CD4-positive, alpha-beta T cell treated with Interferon alpha-2 for 1 hour (primary cell): ENCODE results near the gene BTBD1.
A peak's percentile ranks its signal among the peaks of the same experiment; 100 is the strongest.
"Not testable (repeated sequence)": the region's sequence is repeated elsewhere in the genome, so short reads cannot be mapped to it uniquely, and the experiment has no call there.

ENCODE experiments used
- DNase-seq, 2 donors: peaks; one replicate each; pipeline ENCODE4 v3.0.0-alpha.2; 2020 to 2022

BTBD1 gene

DNA sequence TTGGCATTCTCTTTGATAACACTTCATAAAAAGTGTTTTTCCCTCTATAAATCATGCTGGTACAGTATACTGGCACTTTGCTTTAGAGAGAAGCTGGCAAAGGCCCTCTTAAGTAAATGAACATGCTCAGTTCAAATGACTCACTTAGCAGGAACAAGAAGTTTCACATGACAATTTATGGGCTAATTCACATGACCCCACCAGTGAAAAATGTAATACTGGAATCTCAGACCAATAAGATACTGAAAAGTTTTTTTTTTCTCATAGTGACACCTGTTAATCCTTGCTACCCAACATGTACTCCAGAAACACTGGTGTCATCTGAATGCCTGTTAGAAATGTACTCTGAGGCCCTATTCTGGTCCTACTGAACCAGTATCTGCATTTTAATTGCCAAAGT lies 13.9 kb downstream of the BTBD1 start:
- DNase-seq = no peak

DNA sequence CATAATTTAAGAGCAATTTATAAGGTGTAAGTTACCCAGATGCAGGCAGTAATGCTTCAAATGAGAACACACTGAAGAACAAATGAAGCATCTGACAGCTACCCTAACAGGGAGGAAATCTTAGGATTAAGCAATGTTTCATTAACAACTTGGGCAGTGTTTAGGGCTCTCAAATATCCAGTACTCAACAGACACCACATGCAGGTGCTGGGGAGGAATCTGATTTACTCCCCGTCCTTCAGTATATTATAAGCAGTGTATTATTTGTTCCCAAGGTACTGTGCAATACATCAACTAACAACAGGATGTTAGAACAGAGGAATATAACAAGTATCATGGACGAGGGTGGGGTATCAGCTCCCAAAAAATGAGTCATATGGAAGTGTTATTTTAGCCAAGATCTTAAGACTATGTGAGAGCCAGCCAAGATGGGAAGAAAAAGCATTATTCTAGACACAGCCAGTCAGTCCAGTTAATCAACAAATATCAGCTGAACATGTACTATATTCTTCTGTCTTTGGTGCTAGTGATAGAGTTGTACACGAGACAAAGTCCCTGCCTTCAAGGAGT lies 20.4 kb downstream of the BTBD1 start:
- no peak for DNase-seq

DNA sequence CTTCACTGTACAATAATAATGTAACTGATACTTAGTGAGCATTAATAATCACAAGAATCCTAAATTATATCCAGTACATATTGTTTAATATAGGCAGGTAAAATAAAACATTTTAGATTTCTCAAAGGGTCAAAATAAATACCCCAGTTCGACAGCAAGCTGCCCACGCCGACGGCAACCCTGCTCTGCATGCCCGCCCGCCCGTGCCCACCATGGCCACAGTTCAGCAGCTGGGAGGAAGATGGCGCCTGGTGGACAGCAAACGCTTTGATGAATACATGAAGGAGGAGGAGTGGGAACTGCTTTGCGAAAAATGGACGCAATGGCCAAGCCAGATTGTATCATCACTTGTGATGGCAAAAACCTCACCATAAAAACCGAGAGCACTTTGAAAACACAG lies 22.9 kb downstream of the BTBD1 start:
- DNase-seq = no peak

DNA sequence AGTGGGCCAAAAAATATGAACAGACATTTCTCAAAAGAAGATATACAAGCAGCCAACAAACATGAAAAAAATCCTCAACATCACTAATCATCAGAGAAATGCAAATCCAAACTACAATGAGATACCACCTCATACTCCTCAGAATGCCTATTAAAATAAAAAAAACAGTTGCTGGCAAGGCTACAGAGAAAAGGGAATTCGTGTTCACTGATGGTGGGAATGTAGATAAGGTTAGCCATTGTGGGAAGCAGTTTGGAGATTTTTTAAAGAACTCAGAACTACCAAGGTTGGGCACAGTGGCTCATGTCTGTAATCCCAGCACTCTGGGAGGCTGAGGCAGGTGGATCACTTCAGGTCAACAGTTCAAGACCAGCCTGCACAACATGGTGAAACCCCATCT lies 27.8 kb downstream of the BTBD1 start:
- DNase-seq = no peak

DNA sequence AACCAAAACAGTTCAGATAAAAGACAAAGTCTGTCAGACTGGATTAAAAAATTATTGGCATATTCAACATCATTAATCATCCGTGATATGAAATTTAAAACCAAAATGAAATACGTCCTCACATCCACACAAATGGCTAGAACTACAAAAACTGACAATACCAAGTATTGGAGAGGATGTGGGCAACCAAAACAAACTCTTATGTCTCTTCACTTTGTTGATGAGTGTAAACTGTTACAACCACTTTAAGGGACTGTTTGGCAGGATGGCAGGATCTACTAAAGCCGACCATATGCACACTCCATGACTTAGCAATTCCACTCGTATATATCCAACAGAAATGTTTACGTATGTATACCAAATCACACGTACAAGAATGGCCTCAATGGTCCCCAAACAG lies 30.8 kb downstream of the BTBD1 start:
- DNase-seq = no peak

DNA sequence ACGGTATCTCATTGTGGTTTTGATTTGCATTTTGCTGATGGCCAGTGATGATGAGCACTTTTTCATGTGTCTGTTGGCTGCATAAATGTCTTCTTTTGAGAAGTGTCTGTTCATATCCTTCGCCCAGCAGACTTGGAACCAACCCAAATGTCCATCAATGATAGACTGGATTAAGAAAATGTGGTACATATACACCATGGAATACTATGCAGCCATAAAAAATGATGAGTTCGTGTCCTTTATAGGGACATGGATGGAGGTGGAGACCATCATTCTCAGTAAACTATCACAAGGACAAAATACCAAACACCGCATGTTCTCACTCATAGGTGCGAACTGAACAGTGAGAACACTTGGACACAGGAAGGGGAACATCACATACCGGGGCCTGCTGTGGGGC lies 35.8 kb downstream of the BTBD1 start:
- not testable (repeated sequence) for DNase-seq

DNA sequence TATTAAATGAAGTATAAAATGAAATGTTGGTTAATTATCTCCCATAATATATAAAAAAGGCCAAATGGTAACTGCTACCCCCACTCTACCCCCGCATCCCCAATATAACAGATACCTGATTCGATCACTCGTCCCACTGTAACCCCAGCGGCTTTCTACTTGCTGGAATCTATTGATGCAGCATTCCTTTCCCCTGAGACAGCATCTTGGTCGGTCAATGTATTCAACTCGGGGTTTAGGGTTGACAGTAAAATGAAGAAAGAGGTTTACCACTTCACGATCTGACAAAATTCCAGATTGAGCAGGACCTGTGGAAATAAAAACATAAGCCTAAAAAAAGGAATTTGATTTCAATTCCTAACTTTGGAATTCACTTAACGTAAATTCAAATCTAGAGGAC lies 37.0 kb downstream of the BTBD1 start:
- DNase-seq = no peak

DNA sequence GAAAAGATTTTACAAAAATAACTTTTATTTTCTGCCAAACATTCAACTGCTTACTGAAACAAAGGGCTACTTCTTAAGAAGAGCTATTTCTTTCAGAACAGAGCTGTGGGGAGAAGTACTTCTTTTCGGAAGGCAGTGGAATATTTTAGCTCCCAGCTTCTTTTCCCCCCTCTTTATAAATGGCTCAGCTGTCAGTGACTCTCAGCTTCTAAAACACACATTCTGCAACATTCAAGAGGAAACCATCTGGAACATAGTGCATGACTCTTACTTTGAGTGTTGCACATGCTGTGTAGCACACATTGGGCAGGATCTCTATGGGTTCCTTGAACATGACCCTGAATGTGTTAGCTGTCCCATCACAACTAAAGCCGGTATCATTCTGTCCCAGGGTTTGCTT lies 48.6 kb downstream of the BTBD1 start:
- no peak for DNase-seq

DNA sequence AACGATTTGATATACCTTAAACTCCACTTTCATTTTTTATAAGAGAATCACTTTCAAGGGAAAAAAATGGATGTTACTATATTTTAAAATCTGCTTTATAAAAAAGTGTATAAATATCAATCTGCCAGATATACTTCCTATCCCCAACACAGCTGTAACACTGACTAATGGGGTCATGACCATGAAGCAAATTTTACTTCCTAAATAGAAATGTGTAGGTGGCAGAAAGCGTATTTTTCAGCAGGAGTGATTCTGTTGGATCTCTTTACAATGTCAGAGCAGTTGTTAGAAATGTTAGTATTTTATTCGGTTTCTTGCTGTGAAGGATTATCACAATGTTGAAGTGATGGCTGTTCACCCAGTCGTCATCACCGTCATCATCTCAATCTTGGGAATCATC lies 50.1 kb downstream of the BTBD1 start:
- DNase-seq = no peak

DNA sequence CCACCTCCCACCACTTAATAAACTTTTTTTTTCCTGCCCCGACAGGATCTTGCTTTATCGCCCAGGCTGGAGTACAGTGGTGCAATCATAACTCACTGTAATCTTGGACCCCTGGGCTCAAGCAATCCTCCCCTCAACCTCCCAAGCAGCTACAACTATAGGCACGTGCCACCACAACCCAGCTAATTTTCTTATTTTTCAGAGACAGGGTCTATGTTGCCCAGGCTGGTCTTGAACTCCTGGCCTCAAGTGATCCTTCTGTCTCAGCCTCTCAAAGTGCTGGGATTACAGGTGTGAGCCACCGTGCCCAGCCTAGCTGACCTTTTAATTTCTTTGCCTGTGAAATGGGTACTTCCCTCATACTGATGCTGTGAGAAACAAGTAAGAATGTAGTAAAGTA lies 51.7 kb downstream of the BTBD1 start:
- no peak for DNase-seq

DNA sequence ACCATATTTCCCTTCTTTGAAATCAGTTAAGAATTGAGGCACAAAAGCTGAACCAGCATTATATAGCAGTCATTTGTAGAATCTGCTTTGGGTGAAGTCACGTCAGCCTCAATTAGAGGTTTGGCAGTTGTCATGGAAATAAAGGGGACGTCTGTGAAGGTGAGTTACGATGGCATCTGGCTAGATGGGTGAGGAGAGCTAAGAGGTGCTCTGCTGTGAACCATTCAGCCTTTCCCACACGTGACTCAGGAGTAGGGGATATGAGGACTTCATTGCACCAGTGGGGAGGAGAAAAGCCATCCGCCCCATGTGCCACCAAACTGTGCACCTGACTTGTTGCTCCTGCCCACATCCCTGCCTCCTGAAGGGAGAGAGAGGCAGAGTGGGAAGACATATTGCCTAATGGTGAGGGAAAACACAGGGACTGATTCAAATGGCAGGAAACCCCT lies 52.8 kb downstream of the BTBD1 start:
- no peak for DNase-seq

DNA sequence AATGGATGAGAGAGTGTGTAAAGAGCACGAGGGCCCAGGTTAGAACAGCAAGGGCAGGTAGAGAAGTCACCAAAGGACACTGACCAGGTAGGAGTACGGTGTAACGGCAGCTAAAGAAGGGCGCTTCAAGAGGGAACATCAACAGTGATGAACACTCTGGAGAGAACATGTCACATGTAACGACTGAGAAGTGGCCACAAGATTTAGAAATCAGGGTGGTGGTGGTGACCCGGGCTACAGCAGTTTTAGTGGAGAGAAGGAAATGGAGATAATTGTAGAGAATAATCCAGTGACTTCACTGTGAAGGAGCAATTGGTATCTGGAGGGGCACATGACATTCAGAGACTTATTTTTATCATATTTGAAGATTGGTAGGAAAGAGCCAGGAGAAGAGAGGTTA lies 54.4 kb downstream of the BTBD1 start:
- DNase-seq = no peak

DNA sequence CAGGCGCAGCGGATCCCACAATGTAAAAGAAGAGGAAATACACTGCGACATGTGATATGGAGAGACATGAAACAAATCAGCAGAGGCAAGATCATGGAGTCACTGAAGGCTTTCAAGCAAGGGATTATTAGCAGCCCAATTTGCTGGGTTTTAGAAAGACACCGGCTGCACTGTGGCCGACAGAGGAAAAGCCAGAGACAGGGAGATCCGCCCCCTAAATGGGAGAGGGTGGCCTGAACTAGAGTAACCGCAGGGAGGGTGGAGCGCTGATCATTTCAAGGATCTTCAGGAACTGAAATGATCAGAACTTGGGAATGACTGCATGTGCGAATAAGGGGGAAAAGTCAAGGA lies 55.0 kb downstream of the BTBD1 start:
- no peak for DNase-seq

DNA sequence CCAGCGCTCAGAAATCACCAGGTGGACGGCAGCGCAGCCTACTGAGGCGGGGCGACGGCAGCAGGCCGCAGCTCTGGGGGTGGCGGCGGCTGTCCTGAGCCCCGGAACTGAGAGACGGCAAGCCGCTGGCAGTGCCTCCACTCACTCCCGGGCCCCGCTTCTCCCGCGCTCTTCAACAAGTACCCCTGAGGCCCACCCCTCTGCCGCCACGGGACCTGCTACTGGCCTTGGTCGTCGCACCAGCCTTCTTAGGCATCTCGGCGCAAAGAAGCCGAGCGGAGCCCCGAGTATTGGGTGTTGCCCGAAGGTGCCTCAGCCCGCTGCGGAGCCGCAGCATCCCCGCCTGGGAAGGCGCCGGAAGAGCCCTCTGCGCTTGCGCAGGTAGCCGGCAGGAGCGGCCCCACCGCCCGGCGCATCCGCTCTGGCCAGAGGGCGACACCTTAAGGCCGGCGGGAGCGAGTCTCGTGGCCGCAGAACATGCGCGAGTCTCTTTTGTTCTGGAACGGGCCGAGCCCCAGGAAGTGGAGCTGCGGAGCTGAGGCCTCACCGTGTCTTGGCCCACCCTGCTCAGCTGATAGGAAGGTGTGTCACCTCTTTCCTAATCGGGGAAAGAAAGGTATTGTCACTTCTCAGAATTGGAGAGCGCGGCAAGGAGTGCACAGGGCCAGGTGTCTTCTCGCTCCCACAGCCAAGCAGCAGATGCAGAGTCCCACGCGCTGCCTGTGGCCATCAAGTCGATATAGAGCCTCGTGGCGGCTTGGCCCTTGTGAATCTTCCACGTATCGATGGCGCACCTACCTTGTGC lies 55.6 kb downstream of the BTBD1 start, which contains the start of gene C15orf40:
Gene C15orf40 (minus strand): TSS at position 369 of the 805 bp plus-strand sequence. CDS start 32 bp downstream, at position 337.
- DNase-seq = peak; percentile 87 to 91

DNA sequence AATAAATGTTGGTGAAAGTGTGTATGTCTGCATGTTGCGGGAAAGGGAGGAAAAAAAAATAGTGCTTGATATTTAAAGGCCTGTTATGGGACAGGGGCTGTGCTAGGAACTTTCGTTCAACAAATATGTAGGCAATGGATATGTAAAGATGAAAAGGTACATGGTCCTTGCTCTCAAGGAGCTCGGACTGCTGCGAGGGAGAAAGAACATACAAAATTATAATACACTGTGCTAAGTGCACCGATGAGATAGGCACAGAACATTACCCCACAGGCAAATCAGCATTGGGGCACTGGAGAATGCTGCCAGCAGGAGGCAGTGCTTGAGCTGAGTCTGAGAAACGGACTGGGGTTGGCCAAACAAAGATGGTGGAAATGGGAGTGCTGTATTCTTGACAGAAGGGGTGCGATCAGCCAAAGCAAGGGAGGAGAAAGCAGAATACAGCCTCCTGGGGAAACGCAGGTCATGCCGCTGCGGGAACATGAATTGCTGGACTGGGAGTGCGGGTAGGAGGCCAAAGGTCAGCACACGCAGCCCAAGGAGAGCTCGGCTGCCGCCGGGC lies 56.3 kb downstream of the BTBD1 start:
- DNase-seq = peak; percentile 78 to 84

DNA sequence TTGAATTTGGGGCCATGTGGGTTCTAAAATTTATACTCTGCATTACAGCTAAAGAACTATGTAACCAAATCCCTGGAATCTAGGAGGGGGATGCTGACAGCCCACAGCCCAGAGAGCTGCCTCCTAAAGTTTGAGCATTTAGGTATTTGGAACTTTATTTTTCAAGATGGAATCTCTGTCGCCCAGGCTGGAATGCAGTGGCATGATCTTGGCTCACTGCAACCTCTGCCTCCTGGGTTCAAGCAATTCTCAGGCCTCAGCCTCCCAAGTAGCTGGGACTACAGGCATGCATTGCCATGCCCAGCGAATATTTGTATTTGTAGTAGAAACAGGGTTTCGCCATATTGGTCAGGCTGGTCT lies 66.4 kb downstream of the BTBD1 start:
- not testable (repeated sequence) for DNase-seq

DNA sequence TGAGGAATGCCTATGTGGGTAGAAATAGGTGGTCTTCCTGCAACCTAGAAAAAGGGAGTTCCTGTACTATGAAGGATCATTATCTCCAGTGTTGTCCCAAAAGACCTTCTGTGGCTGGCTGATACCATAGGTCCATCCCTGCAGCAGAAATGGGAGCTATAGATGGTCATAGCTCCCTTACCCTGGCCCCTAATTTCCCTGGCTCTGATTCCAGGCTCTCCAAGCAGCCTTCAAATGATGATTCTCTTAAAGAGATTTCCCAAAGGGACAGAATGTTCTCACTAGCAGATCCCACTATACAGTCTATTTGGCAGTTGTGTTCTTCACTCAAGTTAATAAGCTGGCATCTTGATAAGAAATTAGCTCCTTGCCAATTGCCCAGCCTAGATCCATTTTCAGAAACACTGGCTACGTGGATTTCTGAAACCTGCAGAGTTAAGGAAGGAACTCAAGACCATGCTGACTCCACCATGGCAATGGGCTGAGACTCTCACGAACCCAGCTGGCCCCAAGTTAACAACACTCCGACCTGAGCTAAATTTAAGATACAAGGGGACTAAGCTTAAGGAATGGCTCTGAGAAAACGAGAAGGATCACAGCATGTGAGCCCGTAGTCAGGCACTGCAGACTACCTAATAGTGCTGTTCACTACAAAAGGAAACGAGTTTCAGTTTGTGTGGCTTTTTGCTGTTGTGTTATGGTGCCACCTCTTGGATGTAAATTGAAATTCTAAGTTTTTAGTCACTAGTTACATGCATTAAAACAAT lies 67.0 kb downstream of the BTBD1 start:
- DNase-seq = peak; percentile 13 to 68

DNA sequence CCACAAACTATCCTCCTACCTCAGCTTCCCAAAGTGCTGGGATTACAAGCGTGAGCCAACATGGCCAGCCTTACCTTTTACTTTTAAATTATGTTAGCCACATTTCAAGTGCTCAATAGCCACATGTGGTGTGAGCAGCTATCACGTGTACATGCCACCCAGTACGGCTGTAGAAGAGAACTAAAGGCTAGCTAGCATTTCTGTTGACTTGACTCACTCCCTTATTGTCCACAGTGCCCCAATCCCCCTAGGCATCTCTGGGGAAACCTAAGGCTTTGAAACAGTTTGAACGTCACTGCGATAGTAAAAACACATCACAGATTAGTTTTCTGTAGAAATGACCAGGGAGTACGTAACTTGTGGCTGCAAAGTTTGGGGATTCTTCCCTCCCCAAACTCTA lies 67.6 kb downstream of the BTBD1 start:
- no peak for DNase-seq

DNA sequence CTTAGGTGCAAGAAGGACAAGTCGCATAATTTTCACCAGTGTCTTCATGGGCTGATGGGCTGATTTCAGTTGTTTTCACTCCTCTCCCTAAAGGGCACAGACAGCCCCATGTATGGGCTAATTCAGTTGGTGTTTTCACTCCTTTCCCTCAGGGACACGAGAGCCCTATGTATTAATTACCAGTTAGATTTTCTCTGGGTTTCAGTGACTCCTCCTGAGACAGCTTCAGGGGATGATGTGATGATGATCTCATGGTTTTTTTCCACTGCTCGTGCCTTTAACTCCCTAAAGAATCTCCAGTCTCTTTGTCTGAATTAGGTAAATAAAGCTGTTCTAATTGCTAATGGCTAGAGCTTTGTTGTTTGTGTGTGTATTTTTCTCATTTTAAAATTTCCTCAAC lies 71.1 kb downstream of the BTBD1 start:
- no peak for DNase-seq

DNA sequence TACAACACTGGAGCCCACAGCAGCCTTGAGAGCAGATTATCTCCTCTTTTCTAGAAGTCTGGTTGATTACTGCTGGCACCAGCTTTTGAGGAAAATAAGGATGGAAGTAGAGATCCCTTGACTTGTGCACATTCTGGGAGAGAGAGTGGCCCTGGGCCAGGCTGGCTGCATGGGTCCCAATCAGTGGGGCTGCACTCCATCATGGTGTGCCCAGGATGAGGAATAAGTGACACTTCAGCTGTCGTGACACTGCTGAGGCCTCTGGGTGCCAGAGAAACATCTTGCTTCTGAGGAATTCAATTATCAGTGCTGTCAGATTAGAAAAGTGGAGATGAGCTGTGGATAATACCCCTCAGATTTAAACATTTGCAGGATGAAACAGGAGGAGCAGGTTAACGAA lies 72.0 kb downstream of the BTBD1 start:
- no peak for DNase-seq

DNA sequence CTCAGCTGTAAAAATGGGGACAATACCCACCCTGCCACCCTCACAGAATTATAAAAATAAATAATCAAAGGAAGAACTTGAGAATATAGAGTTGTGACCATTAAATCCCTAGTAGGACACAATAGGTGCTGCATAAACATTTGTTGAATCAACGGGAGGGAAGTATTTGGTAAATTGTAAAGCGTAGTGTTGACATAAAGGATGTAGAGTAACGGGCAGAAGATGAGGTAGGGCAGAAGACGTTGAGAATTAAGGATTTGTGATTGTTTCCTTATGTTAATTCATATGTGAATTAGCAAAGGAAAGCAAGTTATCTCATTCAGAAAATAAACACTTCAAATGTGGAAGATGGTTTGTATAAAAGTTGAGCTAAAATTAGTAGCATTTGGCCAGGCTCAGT lies 73.9 kb downstream of the BTBD1 start:
- DNase-seq = no peak

DNA sequence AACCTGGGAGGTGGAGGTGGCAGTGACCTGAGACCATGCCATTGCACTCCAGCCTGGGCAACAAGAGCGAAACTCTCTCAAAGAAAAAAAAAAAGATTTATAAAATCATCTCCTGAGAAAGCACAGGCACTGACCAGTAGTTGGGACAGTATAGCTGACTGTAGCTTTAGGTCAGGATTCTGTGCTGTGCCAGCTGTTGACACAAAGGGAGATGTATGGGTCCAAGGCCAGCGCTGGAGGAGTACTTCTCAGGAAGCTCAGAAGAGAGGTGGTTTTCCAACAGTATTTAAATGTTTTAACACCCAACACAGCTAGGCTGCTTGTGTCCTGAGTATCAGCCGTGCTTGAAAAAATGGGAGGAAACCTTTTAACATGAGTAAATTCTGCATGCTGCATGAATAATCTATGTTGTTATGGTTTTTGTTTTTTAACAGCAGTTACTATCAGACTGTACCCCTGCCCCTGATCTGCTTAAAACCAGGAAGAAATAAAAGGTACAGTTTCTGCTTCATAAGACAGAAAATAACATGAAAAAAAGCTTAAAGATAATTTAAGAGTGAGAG lies 74.5 kb downstream of the BTBD1 start:
- DNase-seq = no peak

DNA sequence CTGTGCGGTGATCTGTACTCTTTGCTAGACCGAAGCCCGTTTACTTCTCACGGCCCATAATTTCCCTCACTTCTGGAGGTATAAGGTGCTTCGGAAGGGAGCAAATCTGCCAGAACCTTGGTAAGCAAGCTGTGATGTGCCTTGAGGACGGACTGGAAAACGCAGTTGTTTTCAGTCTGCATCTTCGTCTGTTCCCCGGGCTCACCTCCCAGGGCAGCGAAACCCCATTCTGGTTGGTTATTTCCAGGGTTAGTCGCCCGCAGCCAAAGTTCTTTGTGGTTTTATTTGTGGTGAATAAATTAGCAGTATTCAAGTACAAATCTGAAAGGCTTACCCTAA lies 80.6 kb downstream of the BTBD1 start:
- peak in 1 of 2 donors; percentile 40 for DNase-seq
